Endothelial cell of umbilical vein (primary cell): ENCODE data around the gene RAD51B.

Experiments used
- EZH2 ChIP-seq: IDR thresholded peaks from 2 replicates; pipeline ENCODE4 v1.6.1; 2012; ENCODE audit warnings: borderline replicate concordance, low read depth, mild to moderate bottlenecking, moderate library complexity, low read length, inconsistent platforms; ENCODE audit not compliant: severe bottlenecking
- MYC ChIP-seq: IDR thresholded peaks from one replicate; pipeline ENCODE4 v1.6.1; 2011; ENCODE audit warnings: mild to moderate bottlenecking, low read depth, low read length
- POLR2A ChIP-seq: IDR thresholded peaks from 2 replicates; pipeline ENCODE4 v1.6.1; 2012; ENCODE audit warnings: low read depth, mild to moderate bottlenecking, control low read depth, low read length
- POLR2AphosphoS5 ChIP-seq: IDR thresholded peaks from 2 replicates; pipeline ENCODE4 v1.6.1; 2012; ENCODE audit warnings: low read depth, mild to moderate bottlenecking, control low read depth, low read length, moderate library complexity; ENCODE audit not compliant: insufficient read depth
- TF ChIP-seq, protein P1 (sequence below), 2 donors: IDR thresholded peaks; 1 replicate in 1 of 2; 2 replicates in 1 of 2; pipeline ENCODE4 v1.5.1; 2011; ENCODE audit warnings: low read length in 2 of 2, mild to moderate bottlenecking in 2 of 2, moderate library complexity in 2 of 2, control low read depth in 1 of 2, inconsistent platforms in 1 of 2, low read depth in 1 of 2; ENCODE audit not compliant: insufficient read depth in 1 of 2; ENCODE audit errors: extremely low read depth in 1 of 2
- TF ChIP-seq, protein P2 (sequence below): IDR thresholded peaks from 2 replicates; pipeline ENCODE4 v1.6.1; 2011; ENCODE audit not compliant: insufficient read depth, insufficient read length

DNA sequence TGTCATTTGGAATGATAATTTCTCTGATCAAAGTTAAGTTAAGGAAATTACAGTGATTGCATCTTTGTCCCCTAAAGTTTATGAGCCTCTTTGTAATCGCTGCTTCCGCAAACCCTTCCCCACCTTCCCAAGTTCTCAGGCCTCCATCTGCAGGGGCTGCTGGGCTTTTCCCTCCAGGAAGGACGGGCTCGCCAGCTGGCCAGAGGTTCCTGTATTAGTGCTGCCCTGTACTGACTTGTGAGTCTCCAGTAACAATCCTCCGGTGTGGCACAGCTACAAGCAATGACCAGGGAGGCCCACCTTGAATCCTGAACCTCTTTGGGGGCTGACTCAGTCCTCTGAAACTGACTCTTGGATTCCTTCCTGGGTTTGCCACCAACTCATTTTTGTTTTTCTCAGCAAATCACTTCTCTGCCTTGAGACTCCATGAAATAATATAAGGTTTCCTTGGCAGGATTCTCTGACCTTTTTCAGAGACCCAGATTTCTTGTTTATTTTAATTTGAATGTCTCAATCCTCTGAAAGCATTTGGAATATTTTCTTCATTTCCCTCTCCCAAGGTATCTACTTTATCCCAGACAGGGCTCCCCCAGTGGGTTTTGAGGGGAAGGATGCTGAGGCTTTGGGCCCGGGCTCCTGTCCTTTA, 574.7 kb downstream of the RAD51B start:
- TF ChIP-seq POLR2AphosphoS5 (no peak), EZH2 (no peak), POLR2A (no peak), MYC (no peak)
- TF ChIP-seq, protein P1, sequence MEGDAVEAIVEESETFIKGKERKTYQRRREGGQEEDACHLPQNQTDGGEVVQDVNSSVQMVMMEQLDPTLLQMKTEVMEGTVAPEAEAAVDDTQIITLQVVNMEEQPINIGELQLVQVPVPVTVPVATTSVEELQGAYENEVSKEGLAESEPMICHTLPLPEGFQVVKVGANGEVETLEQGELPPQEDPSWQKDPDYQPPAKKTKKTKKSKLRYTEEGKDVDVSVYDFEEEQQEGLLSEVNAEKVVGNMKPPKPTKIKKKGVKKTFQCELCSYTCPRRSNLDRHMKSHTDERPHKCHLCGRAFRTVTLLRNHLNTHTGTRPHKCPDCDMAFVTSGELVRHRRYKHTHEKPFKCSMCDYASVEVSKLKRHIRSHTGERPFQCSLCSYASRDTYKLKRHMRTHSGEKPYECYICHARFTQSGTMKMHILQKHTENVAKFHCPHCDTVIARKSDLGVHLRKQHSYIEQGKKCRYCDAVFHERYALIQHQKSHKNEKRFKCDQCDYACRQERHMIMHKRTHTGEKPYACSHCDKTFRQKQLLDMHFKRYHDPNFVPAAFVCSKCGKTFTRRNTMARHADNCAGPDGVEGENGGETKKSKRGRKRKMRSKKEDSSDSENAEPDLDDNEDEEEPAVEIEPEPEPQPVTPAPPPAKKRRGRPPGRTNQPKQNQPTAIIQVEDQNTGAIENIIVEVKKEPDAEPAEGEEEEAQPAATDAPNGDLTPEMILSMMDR (IDR thresholded peaks at IDR 0.05; ENCODE audit: extremely low read depth in 1 of 2, insufficient read depth in 1 of 2, low read depth in 1 of 2, low read length in 2 of 2), result no peak
- TF ChIP-seq, protein P2, sequence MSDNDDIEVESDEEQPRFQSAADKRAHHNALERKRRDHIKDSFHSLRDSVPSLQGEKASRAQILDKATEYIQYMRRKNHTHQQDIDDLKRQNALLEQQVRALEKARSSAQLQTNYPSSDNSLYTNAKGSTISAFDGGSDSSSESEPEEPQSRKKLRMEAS, result no peak
